HG02938 (cell line): ENCODE data around the gene DPYSL3.

ENCODE experiments used
- ATAC-seq: cut with Tn5 transposase; IDR thresholded peaks from one replicate; pipeline ENCODE4 v1.9.1; 2021; ENCODE audit warnings: mild to moderate bottlenecking, moderate library complexity; ENCODE audit not compliant: unreplicated experiment

DPYSL3 gene

GRCh38 chr5:147474140-147474539 lies 35.7 kb downstream of the DPYSL3 start:
- ATAC-seq = no peak

GRCh38 chr5:147472664-147473475 lies 37.0 kb downstream of the DPYSL3 start:
- no peak for ATAC-seq

GRCh38 chr5:147467973-147468508 lies 41.8 kb downstream of the DPYSL3 start:
- ATAC-seq = no peak

GRCh38 chr5:147466360-147466980 lies 43.4 kb downstream of the DPYSL3 start:
- ATAC-seq = no peak

GRCh38 chr5:147465747-147466146 lies 44.1 kb downstream of the DPYSL3 start:
- ATAC-seq = no peak

GRCh38 chr5:147464211-147464610 lies 45.7 kb downstream of the DPYSL3 start:
- peak; percentile 45 for ATAC-seq

- no peak for ATAC-seq
Observed at GRCh38 chr5:147461915-147462314, 48.0 kb downstream of the DPYSL3 start.

GRCh38 chr5:147460380-147460779 lies 49.5 kb downstream of the DPYSL3 start:
- ATAC-seq = no peak

GRCh38 chr5:147458581-147458980 lies 51.3 kb downstream of the DPYSL3 start:
- ATAC-seq = no peak

- no peak for ATAC-seq
Observed at GRCh38 chr5:147455822-147456450, 53.9 kb downstream of the DPYSL3 start.

- ATAC-seq = peak; percentile 48
Observed at GRCh38 chr5:147454996-147455677, 54.7 kb downstream of the DPYSL3 start.

GRCh38 chr5:147453875-147454814 lies 55.7 kb downstream of the DPYSL3 start:
- ATAC-seq = peak; percentile 71

- no peak for ATAC-seq
Observed at GRCh38 chr5:147452165-147452811, 57.6 kb downstream of the DPYSL3 start.

- no peak for ATAC-seq
Observed at GRCh38 chr5:147451193-147451592, 58.7 kb downstream of the DPYSL3 start.

GRCh38 chr5:147450606-147451005 lies 59.3 kb downstream of the DPYSL3 start:
- ATAC-seq = no peak

GRCh38 chr5:147448766-147449165 lies 61.1 kb downstream of the DPYSL3 start:
- no peak for ATAC-seq

- no peak for ATAC-seq
Observed at GRCh38 chr5:147446523-147446922, 63.3 kb downstream of the DPYSL3 start.

- ATAC-seq = no peak
Observed at GRCh38 chr5:147445917-147446316, 64.0 kb downstream of the DPYSL3 start.

GRCh38 chr5:147445090-147445489 lies 64.8 kb downstream of the DPYSL3 start:
- ATAC-seq = no peak
